Endodermal cell (in vitro differentiated cells): Measurements from ENCODE around the gene CCSER1. TPM values are rescaled to one million over a fixed set of nuclear protein-coding genes. Genes with fewer than 3 reads are reported as not detected.

Experiments
- DNase-seq: peaks from one replicate; pipeline ENCODE4 v3.0.0-alpha.2; 2017
- H3K27ac ChIP-seq: 2 replicates; pipeline ENCODE4 v1.5.1; 2013; ENCODE audit warnings: mild to moderate bottlenecking, low read depth, low read length, moderate library complexity
- H3K27me3 ChIP-seq: 2 replicates; pipeline ENCODE4 v1.6.1; 2013; ENCODE audit warnings: mild to moderate bottlenecking, low read length, moderate library complexity; ENCODE audit not compliant: insufficient read depth, control insufficient read depth, poor library complexity, severe bottlenecking
- H3K36me3 ChIP-seq: 2 replicates; pipeline ENCODE4 v1.7.0; 2013; ENCODE audit warnings: mild to moderate bottlenecking, low read length, moderate library complexity; ENCODE audit not compliant: control insufficient read depth, insufficient read depth
- H3K4me1 ChIP-seq: one replicate; pipeline ENCODE4 v1.7.0; 2013; ENCODE audit warnings: low read length; ENCODE audit not compliant: control insufficient read depth, insufficient read depth
- H3K4me3 ChIP-seq: 2 replicates; pipeline ENCODE4 v1.5.1; 2013; ENCODE audit warnings: mild to moderate bottlenecking, low read length, moderate library complexity
- H3K9ac ChIP-seq: 2 replicates; pipeline ENCODE4 v1.6.1; 2013; ENCODE audit warnings: mild to moderate bottlenecking, low read length, moderate library complexity; ENCODE audit not compliant: poor library complexity, severe bottlenecking; ENCODE audit errors: extremely low read depth
- H3K9me3 ChIP-seq: 2 replicates; pipeline ENCODE4 v1.6.1; 2013; ENCODE audit warnings: mild to moderate bottlenecking, low read length, moderate library complexity; ENCODE audit not compliant: control insufficient read depth
- H3K27ac Mint-ChIP-seq: 2 replicates; pipeline ENCODE4 v1.8.0; 2020; ENCODE audit warnings: mixed read lengths
- H3K27me3 Mint-ChIP-seq: 2 replicates; pipeline ENCODE4 v1.8.0; 2021; ENCODE audit warnings: mild to moderate bottlenecking, mixed read lengths; ENCODE audit not compliant: insufficient read depth
- H3K36me3 Mint-ChIP-seq: 2 replicates; pipeline ENCODE4 v1.8.0; 2020; ENCODE audit warnings: low read depth, mixed read lengths
- H3K4me1 Mint-ChIP-seq: 2 replicates; pipeline ENCODE4 v1.8.0; 2020; ENCODE audit warnings: mixed read lengths
- H3K4me3 Mint-ChIP-seq: 2 replicates; pipeline ENCODE4 v1.8.0; 2020; ENCODE audit warnings: mild to moderate bottlenecking, moderate library complexity, mixed read lengths
- H3K9me3 Mint-ChIP-seq: 2 replicates; pipeline ENCODE4 v1.8.0; 2020; ENCODE audit warnings: mild to moderate bottlenecking, mixed read lengths
- WGBS, 2 experiments: methylation state at CpG; one replicate each; pipeline versions ENCODE4 v1.1.5 to v1.1.7; 2013; ENCODE audit warnings: missing lambda C conversion rate in 2 of 2, mixed read lengths in 1 of 2; ENCODE audit not compliant: insufficient coverage in 1 of 2, insufficient read length in 1 of 2; 5-methylcytosine and 5-hydroxymethylcytosine counted together
- total RNA-seq, 2 donors: library from RNA; stranded (reverse); fragmentation: NEBNext Ultra II Directional in 1 of 2; extraction: Animal tissue kit (Norgen Biotek cat#: 25700) in 1 of 2; gene quantifications; 2 replicates in 1 of 2; 3 replicates in 1 of 2; pipeline ENCODE4 v1.2.1, GENCODE V29; 2021
- TF ChIP-seq, protein P1 (sequence below): fragments of 200-600 bp; sonication (generic); conservative IDR thresholded peaks from 2 replicates; pipeline ENCODE4 v1.5.0; 2021; ENCODE audit warnings: antibody characterized with exemption, mild to moderate bottlenecking

Gene CCSER1
- total RNA-seq, 2 donors from 2014 or later, result 1.1 to 2.2 TPM

DNA sequence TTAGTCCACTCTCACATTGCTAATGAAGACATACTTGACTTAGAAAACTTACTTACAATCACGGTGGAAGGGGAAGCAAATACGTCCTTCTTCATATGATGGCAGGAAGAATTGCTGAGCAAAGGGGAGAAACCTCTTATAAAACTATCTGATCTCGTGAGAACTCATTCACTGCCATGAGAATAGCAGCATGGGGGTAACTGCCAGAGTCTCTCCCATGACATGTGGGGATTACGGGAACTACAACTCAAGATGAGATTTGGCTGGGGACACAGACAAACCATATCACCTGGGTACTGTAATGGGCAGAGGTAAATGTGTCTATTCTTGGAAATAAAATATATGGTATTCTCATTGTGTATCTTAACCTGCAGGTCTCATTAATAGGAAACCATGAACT lies 1464.9 kb downstream of the CCSER1 start:
- WGBS, 2 experiments, result 80 to 89% methylated on average over 2 to 4 of the region's 4 CpGs
- Mint-ChIP-seq H3K27ac (no peak overlapping the region), H3K4me3 (no peak overlapping the region), H3K36me3 (no peaks in the 10 kb centered on the region), H3K27me3 (no peaks in the 10 kb centered on the region), H3K4me1 (peaks cover 3% of the 10 kb centered on the region), H3K9me3 (no peaks in the 10 kb centered on the region)
- no peak for DNase-seq
- H3K27ac ChIP-seq, result no peak overlapping the region
- H3K36me3 ChIP-seq, result no peaks in the 10 kb centered on the region
- no peak overlapping the region for H3K9ac ChIP-seq
- TF ChIP-seq, protein P1, sequence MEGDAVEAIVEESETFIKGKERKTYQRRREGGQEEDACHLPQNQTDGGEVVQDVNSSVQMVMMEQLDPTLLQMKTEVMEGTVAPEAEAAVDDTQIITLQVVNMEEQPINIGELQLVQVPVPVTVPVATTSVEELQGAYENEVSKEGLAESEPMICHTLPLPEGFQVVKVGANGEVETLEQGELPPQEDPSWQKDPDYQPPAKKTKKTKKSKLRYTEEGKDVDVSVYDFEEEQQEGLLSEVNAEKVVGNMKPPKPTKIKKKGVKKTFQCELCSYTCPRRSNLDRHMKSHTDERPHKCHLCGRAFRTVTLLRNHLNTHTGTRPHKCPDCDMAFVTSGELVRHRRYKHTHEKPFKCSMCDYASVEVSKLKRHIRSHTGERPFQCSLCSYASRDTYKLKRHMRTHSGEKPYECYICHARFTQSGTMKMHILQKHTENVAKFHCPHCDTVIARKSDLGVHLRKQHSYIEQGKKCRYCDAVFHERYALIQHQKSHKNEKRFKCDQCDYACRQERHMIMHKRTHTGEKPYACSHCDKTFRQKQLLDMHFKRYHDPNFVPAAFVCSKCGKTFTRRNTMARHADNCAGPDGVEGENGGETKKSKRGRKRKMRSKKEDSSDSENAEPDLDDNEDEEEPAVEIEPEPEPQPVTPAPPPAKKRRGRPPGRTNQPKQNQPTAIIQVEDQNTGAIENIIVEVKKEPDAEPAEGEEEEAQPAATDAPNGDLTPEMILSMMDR, result peak; percentile 50
- H3K4me1 ChIP-seq, result no peaks in the 10 kb centered on the region
- H3K9me3 ChIP-seq, result no peaks in the 10 kb centered on the region
- no peaks in the 10 kb centered on the region for H3K27me3 ChIP-seq
- H3K4me3 ChIP-seq, result no peak overlapping the region

DNA sequence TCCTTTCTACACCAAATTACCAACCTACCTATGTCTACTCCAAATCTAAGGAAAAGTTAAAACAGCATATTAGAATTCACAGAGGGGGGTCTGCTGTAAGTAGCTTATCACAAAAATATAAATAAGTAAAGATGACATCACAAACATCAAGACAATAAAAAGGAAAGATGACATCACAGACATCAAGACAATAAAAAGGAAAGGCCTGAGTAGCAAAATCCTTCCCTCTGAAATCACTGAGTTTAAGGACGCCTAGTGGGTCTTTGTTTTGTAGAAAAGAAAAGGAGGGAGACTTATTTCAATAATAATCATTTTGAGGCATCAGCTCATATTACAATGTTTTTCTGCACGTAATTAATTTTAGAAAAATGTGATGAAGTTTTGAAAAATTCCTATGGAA lies 1469.5 kb downstream of the CCSER1 start:
- TF ChIP-seq, protein P1, result no peak
- Histone ChIP-seq H3K4me3 (no peak overlapping the region), H3K36me3 (no peaks in the 10 kb centered on the region), H3K4me1 (no peaks in the 10 kb centered on the region), H3K27me3 (no peaks in the 10 kb centered on the region), H3K27ac (no peak overlapping the region), H3K9me3 (no peaks in the 10 kb centered on the region), H3K9ac (no peak overlapping the region)
- H3K9me3 Mint-ChIP-seq, result no peaks in the 10 kb centered on the region
- DNase-seq, result no peak
- no peak overlapping the region for H3K4me3 Mint-ChIP-seq
- no peak overlapping the region for H3K27ac Mint-ChIP-seq
- 60% methylated on average over 2 of the region's 2 CpGs; no CpG with 5 or more reads in 1 of the 2 experiments for WGBS, 2 experiments
- no peaks in the 10 kb centered on the region for H3K36me3 Mint-ChIP-seq
- H3K4me1 Mint-ChIP-seq, result no peaks in the 10 kb centered on the region
- H3K27me3 Mint-ChIP-seq, result no peaks in the 10 kb centered on the region

DNA sequence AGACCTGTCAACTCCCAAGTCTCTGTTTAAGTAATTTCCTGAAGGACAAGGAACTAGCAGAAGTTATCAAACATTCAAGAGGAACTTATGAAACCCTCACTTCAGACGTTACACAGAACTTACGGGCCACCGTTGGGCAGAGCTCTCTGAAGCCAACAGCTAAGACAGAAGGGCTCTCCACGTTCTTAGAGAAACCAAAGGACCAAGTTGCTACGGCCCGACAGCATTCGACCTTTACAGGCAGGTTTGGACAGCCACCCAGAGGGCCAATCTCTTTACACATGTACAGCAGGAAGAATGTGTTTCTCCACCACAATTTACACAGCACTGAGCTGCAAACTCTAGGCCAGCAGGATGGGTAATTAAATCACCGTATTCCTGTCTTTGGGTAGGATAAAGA lies 1471.5 kb downstream of the CCSER1 start:
- H3K9me3 ChIP-seq, result no peaks in the 10 kb centered on the region
- Mint-ChIP-seq H3K27ac (no peak overlapping the region), H3K4me1 (no peaks in the 10 kb centered on the region), H3K4me3 (no peak overlapping the region), H3K27me3 (no peaks in the 10 kb centered on the region), H3K9me3 (no peaks in the 10 kb centered on the region), H3K36me3 (no peaks in the 10 kb centered on the region)
- no peak overlapping the region for H3K27ac ChIP-seq
- no peak for DNase-seq
- H3K36me3 ChIP-seq, result no peaks in the 10 kb centered on the region
- H3K9ac ChIP-seq, result no peak overlapping the region
- H3K4me1 ChIP-seq, result no peaks in the 10 kb centered on the region
- no peaks in the 10 kb centered on the region for H3K27me3 ChIP-seq
- H3K4me3 ChIP-seq, result no peak overlapping the region
- TF ChIP-seq, protein P1, result no peak
- 93% methylated on average over 7 to 8 of the region's 8 CpGs for WGBS, 2 experiments
